Prostate gland (tissue), 2 donors: ENCODE measurements around the gene BCOR.

Experiments
- CTCF ChIP-seq, 4 experiments: fragments of 200-600 bp in 2 of 4; fragments of 450-650 bp in 2 of 4; sonication (generic) in 2 of 4; IDR thresholded peaks; 1 replicate in 3 of 4; 2 replicates in 1 of 4; pipeline ENCODE4 v1.5.1; 2016 to 2019; ENCODE audit warnings: antibody characterized with exemption in 4 of 4, mild to moderate bottlenecking in 2 of 4, moderate library complexity in 2 of 4
- POLR2A ChIP-seq: fragments of 450-650 bp; IDR thresholded peaks from one replicate; pipeline ENCODE4 v1.6.1; 2016; ENCODE audit warnings: antibody characterized with exemption, mild to moderate bottlenecking

- TF ChIP-seq CTCF (IDR thresholded peaks at IDR 0.05) (no peak), POLR2A (no peak)
These were observed 11.0 kb downstream of the BCOR start for GRCh38 chrX:40086569-40087335.
